ENCODE measurements around the gene KNDC1.

The KNDC1 gene

DNA sequence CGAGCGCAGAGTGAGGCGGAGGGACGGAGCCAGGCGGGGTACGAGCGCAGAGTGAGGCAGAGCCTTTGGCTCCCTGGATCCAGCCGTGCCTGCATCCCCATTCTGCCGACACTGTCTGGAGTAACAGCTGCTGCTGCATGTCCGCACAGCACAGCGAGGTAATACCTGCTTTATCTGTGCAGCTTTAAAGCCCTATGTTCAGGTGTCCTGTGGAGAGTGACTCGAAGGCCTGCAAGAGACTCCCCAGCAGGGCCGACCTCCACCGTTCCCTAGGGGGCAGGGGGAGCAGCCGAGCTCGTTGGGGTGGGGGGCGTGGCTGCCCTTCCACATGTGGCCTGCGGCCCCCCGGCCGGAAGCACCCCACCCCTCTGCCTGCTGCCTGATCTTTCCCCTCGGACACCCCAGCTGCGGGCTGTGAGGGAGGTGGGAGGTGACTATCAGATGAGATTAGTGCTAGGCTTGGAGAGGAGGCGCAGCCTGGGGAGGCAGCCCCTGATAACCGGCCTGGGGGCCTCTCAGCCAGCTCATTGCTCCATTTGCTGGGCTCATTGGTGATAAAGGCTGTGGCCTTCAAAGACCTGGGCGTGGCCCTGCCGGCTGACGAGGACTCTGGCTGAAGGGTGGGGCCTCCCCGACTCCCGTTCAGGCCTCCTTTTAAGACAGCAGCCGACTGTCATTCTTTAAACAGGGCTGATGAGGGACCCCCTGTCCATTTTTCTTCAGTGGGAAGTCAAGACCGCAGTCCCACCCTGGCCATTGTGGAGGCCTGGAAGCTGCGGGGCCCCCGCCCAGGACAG is 85.6 kb downstream of the KNDC1 start:
- no peak for DNase-seq

DNA sequence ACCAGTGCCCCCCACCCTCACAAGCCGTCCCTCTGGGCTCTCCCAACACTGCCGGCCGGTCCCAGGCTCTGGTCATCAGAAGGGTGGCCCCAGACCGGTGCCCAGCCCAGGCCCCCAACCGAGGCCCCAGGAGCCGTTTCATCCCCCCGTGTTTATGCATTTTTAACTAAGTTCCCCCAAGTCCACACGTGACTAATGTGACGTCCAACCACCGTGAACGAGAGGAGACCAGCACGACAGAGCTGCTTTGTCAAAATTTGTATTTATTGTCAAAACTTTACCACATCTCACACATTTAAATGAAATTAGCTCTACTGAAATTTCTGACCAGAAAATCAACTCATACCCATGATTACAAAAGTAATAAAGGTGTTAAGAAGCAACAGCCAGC is 86.2 kb downstream of the KNDC1 start:
- DNase-seq: no peak

DNA sequence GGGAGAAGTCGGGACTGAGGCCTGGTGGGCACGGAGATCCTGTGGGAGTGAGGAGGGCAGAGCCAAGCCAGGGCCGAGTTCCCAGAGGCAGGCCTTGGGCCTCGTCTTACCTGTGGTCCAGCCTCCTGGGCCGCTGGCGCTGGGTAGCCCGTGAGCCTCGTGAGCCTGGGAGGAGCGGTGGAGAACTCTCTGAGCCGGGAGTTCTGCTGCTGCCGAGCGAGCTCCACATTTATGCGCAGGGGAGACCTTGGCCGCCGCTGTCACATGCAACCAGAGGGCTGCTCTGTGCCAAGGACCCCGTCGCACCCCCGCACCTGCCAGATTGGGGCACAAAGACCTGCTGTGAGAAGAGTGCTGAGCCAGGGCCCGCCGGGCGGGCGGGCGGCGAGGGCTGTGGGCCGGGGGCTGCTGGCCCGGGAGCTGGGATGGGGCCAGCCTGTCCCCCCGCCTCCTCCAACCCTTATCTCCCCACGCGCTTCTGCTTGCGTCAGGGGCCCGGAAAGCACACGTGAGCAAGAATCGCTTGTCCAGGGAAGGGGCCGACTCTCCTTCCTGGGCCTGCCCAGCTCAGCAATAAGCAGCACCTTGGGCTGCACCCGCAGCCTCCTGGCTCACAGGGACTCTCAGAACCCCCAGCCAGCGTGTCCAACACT is 87.8 kb downstream of the KNDC1 start:
- no peak for DNase-seq

DNA sequence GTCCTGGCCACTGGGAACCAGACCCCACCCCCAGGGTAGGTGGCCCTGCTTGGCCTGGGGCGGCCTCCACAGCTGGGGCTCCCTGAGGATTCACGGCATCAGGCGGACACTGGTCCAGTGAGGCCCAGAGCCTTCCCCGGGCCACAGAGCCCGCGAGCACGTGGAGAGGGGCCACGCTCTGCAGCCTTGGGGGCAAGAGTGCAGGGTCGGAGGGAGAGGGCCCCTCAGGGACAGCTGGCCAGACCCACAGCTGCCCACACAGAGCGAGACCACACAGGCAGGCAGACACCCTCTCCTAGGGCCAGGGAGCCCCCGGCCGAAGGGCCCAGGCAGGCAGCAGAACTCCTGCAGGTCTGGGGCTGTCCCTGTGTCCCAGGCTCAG is 88.3 kb downstream of the KNDC1 start:
- no peak for DNase-seq

DNA sequence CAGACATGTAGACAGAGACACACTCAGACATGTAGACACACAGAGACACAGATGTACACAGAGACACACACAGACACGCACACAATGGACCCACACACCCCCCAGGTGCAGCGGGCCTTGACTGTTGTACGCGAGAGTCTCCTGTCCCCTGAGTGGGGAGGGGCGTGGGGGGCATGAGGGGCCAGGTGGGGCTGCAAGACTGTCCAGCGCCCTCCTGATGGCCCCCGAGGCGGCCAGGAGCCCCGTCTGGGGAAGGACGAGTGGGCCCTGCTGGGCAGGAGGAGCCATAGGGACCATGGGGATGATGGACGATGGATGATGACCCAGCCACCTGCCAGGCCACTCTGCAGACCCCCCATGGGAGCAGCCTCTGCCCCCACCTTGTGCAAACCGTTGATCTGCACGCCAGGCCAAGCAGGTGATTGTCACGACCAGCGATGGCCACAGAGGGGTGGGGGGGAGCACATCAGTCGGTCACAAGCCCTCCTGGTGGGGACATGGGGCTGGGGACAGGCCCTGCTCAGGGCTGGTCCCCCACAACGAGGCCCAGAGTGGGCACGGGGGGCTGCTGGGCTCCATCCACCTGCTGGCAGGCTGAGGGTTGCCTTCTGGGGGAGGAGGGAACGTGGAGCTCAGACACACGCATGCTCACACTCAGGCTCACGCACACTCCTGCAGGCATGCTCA is 89.2 kb downstream of the KNDC1 start:
- no peak for DNase-seq

DNA sequence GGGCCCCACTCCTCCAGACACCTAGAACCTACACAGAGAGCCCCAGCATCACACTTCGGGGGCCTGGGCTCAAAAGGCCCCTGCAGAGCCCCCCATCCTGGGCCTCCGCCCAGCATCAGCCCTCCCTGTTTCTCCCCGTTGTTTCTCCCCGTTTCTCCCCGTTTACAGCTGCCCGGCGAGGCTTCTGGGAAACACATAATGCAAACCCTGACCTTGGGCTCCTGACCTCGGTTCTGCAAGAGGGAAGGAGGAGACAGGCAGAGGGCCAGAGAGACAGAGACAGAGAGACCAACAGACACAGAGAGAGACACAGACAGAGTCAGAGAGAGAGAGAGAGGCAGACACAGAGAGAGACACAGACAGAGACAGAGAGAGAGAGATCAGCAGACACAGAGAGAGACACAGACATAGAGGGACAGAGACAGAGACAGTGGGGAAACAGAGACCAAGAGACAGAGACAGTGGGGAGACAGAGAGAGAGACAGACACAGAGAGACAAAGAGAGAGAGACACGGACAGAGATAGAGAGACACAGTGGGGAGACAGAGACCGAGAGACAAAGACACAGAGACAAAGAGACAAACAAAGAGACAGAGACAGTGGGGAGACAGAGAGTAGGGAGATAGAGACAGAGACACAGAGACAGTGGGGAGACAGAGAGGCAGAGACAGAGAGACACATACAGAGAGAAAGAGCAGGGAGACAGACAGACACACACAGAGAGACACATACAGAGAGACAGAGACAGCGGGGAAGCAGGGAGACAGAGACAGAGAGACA is 90.1 kb downstream of the KNDC1 start:
- DNase-seq: no peak

DNA sequence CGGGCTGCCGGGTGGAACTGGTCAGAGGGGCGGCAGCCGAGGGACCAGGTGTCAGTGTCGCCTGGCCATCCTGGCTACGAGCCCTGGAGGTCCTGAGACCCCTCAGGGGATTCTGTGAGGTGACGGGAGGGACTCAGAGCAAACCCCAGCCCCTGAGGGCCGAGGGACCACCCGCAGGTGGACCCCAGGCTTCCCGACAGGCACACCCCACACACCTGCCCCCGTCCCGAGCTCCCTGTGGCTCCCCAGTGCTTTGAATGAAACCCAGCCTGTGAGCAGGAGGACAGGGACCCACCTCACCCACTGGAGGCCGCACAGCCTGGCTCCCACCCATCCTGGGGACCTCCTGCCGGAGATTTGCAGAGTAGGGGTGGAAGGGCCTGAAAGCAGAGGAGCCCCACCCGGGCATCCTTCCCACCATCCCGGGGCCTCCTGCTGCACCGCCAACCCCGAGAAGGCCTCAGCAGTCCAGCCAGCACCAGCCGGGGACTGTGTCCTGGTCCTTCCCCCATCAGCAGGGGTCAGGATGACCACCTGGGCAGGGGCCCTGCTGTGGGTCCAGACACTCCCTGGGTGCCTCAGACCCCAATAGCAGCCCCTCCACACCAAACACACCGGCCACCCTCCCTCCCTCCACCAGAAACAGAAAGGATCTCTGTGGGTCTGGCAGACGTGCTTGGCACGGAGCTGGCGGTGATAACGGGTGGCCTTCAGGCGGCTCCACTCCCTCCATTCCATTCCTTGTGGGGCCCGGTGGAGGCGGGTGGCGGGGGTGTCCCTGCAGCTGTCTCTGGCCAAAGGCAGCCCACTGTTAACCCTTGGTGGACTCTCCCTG is 91.6 kb downstream of the KNDC1 start:
- no peak for DNase-seq

DNA sequence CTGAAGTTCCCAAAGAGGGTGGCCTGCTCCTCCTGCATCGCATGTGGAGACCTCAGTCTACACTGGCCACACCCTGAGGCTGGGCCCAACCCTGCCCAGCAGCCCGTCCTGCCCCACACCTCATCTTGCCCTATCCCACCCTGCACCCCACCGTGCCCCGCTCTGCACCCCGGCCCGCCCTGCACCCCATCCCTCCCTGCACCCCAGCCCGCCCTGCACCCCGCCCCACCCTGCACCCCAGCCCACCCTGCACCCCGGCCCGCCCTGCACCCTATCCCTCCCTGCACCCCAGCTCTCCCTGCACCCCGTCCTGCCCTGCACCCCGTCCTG is 92.2 kb downstream of the KNDC1 start:
- DNase-seq: no peak

DNA sequence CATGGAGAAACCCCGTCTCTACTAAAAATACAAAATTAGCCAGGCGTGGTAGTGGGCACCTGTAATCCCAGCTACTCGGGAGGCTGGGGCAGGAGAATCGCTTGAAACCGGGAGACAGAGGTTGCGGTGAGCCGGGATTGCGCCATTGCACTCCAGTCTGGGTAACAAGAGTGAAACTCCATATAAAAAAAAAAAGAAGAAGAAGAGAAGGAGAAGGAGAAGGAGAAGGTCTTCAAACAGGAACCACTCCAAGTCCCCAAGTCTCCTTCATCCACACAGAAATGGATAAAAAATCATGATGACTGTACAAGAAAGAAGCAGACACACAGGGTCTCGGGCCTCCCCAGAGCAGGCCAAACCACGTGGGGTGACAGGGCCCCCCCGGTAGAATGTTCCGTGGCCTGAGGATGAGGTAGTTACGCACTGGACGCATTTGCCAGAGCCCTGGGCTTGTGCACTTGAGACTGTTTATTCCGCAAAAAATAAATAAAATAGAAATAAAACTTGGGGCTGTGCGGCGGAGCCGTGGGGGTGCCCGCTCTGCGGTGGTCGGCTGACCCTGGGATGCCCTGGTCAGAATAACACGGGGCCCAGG is 93.4 kb downstream of the KNDC1 start:
- DNase-seq: no peak

DNA sequence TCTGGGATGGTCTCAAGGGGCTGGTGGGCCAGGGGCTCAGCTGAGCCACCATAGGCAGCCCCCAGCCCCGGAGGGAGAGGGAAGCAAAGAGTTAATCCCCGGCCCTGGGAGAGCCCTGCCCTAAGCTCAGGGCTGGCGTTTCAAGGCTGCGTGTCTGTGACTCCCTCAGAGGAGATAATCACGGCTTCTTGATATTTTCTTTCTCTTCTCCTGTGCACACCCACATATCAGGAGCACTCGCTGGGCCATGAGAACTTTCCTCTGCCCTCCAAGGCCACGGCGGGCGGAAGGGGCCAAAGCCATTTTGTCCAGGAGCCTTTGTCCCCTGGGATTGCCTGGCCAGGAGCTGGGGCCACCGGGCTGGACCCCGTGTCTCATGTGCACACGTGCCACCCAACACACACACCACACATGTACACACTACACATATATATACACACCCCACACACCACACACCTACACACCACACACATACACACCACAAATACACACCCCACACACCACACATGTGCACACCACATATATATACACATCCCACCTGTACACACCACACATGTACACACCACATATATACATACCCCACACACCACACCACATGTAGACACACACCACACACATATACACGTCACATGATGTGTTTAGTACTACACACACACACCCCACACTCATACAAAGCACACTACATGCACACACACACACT is 94.6 kb downstream of the KNDC1 start:
- DNase-seq: no peak

DNA sequence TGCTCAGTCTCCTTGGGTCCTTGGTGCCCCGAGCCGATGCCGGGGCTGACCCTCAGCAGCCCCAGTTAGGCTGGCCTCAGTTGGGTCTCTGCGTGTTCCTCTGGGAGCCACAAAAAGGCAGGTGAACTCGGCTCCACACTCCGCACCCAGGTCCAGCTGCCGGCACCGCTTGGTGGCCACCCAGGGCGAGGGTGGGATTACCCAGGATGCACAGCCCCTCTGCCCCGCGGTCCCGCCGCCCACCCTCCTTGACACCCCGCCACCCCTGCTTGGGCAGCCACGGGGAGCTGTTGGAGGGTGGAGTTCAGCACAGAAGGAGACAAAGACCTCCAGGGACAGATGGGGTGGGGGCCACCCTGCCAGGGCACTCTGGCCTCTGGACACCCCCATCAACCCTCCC is 95.3 kb downstream of the KNDC1 start:
- no peak for DNase-seq

DNA sequence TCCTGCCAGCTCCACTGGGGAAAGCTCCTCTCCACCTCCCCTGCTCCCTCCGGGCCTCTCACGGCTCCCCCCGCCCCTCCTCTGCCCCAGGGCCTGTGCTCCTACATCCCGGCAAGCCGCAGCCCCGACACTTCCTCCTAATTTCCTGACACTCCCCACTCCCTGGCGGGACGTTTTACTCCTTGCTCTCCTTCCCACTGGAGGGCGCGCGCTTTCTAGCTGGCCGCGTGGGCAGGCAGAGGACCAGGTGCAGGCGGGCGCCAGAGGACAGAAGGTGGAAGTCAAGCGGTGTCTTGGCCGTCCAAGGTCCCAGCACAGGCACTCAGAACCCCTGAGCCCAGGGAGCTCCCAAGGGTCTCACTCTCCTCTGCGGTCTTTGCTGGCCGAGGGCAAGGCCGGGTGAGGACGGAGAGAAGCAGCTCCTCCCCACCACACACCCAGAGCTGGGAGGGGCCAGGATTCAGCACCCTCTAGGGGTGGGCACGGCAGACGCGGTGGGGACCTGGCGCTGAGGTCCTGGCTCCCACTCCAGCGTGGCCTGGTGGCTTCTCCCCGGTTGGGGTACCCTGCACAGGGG is 97.6 kb downstream of the KNDC1 start:
- no peak for DNase-seq

DNA sequence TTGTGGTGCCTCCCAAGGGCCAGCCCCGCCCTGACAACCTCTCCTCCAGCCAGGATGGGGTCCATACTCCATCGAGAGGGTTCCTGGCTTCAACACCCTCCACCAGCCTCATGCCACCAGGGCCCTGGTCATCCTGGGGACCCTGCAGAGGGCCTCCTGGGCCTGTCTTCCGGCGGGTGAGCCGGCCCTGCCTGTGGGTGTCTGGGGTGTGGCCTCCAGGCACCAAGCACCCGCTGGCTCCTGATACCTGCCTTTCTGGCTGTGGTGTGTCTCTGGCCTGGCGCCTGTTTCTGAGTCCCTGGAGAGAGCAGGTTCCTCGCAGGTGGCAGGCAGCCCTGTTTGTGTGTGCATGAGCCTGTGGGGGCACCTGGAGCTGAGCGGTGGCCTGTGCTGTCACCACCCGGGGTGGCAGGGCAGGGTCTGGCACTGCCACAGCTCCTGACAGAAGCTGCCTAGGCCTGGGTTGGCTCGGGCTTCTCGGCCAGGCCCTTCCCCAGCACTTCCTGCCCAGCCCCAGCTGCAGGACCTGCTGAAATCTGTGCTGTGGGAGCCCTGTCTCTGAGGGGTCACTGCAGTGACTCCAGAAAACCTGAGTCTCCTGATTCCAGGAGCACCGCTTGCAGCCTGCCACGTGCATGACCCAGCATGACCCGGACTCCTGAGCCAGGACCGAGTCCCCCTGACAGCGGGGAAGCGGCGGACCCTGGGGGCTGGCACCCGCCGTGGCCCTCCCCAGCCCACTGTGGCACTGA is 98.2 kb downstream of the KNDC1 start:
- no peak for DNase-seq

DNA sequence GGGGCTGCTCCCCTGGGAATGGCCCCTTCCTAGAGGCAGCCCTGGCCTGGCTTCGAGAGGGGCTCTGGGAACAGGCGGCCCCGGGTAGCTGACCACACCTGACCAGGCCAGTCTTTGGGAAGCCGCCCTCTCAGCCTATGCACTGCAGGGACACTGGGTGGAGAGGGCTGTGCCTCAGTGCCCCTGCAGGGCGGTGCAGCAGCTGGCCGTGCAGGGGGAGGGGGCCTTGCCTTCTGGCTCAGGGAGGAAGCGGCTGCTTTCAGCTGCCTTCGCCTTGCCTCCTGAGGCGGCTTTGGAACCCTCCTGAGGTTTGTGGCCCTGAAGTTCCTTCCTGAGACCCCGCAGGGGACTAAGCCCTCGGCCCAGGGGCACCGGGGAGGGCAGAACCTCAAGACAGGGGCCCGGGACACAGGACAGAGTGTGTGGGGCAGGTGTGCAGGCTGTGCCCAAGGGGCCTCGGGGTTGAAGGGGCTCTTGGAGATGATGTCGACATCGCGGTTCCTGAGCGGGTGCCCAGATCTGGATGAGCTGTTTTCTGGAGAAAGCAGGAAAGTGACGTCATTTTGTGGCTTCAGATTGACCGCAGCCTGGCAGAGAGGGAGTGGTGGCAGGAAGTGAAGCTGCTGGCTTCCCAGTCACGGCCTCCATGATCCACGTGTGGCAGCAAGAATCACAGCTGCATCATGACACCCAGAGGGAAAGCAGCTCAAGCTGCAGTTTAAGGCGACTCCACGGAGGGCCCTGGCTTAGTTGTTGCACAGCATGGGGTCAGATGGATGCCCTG is 99.0 kb downstream of the KNDC1 start:
- DNase-seq: no peak

DNA sequence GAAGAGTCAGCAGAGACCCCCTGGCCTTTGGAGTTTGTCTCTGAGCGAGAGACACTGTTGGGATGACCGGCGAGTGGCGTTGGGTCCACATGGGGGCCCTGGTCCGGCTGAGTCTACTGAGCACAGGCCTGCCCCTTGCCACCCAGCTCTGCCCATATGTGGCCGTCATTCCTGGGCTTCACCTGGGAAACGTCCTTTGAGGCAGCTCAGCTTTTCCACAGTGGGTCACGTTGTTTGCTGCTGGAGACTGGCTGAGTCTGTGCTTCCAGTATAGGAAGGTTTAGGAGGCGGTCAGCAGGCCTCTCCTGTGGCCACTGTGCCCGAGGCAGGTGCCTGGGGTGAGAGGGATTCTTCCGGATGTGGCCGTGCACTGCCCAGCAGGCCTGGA is 99.6 kb downstream of the KNDC1 start:
- no peak for DNase-seq

DNA sequence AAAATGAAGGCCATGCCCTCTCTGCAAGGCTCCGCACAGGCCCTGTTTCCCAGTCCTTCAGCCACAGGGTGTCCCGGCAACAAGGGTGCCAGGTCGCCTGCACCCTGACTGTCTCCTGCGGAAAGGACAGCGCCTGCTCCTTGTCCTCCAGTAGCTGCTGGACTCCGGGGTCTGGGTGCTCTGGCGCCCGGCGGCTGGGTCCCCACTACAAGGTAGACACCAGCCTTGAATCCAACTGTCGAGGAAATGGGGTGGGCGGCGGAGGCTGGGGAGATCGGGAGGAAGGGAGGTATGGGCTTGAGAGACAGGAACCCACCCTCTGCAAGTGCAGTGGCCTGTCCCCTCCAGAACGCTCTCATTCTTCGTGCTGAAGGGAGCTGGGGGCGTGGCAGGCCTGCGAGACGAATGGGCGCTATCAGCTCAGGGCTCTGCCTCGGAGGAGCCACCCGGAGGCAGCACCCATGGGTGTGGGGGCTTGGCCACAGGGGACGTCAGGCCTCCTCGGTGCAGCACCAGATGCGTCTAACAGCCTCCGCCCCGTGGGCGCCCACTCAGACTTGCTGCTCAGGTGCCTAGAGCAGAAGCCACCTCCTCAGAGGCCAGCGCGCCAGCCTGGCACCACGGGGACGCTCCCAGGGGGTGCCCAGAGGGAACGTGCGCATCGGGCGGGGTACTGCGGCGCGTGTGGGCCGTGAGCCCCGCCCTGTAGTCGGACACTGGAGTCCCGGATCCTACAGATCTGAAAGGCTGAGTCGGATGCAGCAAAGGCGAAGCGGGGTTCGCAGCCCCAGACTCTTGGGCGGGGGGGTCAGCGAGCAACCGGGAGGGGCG is 101.1 kb downstream of the KNDC1 start:
- no peak for DNase-seq

DNA sequence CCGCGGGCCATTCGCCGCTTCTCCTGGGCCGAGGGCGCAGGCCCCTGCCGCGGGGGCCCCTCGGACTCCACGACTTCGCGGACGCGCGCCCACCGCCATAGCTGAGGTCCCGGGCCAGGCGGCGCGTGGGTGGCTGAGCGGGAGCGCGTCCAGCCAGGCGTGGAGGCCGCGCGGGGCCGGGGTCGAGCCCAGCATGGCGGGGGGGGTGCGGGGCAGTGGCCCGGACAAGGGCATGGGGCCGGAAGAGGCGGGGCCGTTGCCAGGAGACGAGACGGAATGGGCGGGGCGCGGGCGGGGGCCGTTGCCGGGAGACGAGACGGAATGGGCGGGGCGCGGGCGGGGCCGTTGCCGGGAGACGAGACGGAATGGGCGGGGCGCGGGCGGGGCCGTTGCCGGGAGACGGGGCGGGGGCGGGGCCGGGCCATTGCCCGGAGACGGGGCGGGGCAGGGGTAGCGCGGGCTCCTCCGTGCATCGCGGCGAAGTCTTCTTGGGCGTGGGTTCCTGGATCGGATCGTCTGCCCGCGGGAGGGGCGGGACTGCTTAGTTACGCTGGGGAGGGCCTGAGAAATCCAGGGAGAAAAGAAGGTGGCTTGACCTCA is 101.8 kb downstream of the KNDC1 start:
- DNase-seq: peak; percentile 5

DNA sequence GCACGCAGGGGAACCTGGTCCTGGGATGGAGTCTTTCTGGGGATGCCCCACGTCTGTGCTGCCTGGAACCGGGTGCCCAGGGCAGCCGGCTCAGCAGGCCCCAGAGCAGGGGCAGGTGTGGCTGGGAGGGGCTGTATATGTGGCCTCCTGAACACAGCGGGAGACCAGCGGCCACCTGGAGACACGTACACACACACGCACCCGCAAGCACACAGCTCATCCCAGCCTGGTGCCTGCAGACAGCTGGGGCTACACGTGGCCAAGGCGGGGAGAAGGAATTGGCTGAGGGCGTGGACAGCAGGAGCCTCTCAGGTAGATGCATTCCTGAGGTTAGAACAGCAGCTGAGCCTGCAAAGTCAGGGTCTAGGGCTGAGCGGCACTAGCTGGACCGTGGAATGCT is 102.7 kb downstream of the KNDC1 start:
- DNase-seq: peak; percentile 17
